Fibroblast of skin of right quadriceps (primary cell): Measurements from ENCODE around the gene OR4A5.
"Not testable (repeated sequence)": the region's sequence is repeated elsewhere in the genome, so short reads cannot be mapped to it uniquely, and the experiment has no call there.

Source experiments
- DNase-seq: peaks from one replicate; pipeline ENCODE4 v3.0.0-alpha.2; 2013

Gene OR4A5, protein sequence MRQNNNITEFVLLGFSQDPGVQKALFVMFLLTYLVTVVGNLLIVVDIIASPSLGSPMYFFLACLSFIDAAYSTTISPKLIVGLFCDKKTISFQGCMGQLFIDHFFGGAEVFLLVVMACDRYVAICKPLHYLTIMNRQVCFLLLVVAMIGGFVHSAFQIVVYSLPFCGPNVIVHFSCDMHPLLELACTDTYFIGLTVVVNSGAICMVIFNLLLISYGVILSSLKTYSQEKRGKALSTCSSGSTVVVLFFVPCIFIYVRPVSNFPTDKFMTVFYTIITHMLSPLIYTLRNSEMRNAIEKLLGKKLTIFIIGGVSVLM

GRCh38 chr11:54706532-54706931 lies at the start of gene OR4A5:
TSS of gene OR4A5 (plus strand) at chr11:54706832. CDS start at chr11:54706885, 53 bp downstream.
- not testable (repeated sequence) for DNase-seq

- not testable (repeated sequence) for DNase-seq
Measured at GRCh38 chr11:54720094-54720493, 13.5 kb downstream of the OR4A5 start.
